GF-D8 (cell line): ENCODE results near the gene APH1B.
"Not testable (repeated sequence)": the region's sequence is repeated elsewhere in the genome, so short reads cannot be mapped to it uniquely, and the experiment has no call there.

Experiments
- DNase-seq: peaks from one replicate; lab custom pipeline; 2025; lab: John Stamatoyannopoulos, UW

Gene APH1B

DNA sequence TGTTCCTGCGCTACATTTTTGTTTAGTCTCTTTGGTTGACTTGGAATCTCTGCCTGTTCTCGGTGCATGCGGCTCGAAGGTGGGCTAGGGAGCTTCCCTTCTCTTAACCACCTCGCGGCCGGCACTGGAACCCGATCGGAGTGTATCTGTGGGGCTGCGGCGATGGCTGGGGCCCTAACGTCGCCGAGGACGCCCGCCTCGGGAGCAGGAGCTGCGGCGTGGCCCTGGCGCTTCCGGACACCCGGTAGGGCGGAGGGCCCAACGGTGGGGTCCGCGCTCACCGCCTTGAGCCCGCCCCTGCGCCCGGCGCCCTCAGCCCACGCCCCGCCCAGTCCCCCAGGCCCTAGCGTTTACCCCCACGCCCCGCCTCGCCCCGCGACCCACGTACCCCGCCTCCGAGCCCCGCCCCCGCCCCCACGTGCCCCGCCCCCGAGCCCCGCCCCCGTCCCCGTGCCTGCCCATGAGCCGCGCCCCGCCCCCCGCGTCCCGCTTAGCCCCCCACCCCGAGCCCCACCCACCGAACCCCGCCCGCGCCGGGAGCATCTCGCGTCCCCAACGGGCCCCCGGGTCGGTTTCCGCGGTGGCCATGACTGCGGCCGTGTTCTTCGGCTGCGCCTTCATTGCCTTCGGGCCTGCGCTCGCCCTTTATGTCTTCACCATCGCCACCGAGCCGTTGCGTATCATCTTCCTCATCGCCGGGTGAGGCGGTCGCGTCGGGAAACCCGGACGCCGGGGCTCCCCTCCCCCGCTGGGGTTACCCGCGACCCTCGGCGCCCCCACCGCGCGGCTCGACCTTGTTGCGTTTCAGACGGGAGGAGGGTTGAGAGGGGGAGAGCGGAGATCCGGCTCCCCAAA lies at the start of gene APH1B:
APH1B (plus strand) TSS at position 568 of the 855 bp plus-strand sequence; CDS start at position 587, 19 bp downstream.
- peak; percentile 8 for DNase-seq

DNA sequence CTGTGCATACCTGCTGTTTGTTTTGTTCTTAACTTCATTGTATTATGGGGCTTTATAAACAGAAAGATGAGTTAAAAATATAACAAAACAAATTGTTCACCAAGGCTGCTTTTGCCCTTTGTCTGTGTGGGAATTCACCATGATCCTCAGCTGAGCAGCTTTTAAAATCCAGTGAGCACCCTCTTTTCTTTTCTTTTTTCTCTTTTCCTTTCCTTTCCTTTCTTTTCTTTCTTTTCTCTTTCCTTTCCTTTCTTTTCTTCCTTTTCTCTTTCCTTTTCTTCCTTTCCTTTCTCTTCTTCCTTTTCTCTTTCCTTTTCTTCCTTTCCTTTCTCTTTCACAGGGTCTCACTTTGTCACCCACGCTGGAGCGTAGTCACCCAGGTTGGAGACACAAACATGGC lies 49.7 kb upstream of the APH1B start:
- no peak for DNase-seq

GRCh38 chr15:63231206-63231605 lies 46.2 kb upstream of the APH1B start:
- no peak for DNase-seq

DNA sequence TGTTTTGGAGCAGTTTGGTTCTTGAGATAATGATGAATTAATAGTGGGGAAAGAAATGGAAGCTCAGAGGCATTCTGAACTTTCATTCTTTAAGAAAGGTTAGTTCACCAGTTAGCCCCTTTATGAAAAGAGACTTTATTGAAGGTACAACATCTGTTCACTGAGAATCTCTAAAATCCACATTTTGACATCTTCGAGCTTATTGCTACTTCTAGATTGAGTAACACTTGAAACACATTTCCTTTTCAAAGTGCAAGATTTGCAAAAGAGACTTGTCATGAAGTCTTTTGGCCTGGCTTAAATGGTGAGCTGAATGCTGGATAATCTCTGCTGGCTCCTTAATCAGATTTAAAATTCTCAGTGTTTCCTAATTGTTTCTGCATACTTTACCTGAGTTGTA lies 45.7 kb upstream of the APH1B start:
- no peak for DNase-seq

DNA sequence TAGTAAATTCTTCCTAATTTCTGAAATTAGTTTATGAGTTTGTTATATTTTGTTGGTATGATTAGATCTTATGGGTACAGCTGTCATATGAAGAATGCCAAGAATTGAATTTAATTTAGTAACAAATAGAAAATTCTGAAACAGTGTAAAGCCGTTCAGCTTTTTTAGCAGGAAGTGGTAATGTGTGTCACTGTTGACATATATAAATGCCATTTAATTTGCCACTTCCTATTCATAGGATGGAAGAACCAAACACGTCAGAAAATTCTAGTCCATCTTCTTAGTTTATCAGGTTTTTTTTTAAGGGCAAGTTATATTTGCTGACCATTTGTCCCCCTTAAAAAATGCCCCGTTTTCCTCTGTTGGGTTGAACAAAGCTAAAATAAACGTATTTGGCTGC lies 45.0 kb upstream of the APH1B start:
- DNase-seq, result no peak

DNA sequence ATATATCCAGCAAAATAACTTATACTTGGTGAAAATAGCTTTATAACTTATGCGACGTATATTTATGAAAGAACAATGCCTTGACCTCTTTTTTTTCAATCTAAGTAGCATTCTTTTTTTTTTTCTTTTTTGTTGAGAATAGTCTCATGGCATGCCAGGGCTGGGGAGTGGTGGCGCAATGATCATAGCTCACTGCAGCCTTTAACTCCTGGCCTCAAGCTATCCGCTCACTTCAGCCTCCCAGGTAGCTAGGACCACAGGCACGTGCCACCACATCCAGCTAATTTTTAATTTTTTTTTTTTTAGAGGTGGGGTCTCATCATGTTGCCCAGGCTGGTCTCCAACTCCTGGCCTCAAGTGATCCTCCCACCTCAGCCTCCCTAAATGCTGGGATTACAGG lies 44.5 kb upstream of the APH1B start:
- DNase-seq, result no peak

- DNase-seq, result no peak
Observed at GRCh38 chr15:63233667-63234423, 43.6 kb upstream of the APH1B start.

DNA sequence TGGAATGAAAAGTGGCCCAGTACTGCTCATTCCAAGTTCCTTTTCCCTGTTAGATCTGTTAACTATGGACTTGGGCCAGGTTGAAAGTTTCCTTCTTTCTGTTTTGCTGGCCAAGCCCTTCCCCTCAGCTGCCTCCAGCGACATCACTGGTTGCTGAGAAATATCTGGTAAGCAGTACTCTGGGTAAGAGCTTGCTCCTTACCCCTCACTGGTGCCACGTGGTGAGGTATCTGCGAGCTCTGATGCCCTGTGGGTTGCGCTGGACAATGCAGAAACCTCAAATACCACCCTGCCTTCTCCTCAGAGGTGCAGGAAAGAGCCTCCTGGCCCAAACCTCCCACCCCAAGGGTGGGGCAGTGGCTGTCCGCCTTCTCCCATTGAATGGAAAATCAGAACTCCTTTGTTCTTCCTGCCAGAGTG lies 42.9 kb upstream of the APH1B start:
- no peak for DNase-seq

DNA sequence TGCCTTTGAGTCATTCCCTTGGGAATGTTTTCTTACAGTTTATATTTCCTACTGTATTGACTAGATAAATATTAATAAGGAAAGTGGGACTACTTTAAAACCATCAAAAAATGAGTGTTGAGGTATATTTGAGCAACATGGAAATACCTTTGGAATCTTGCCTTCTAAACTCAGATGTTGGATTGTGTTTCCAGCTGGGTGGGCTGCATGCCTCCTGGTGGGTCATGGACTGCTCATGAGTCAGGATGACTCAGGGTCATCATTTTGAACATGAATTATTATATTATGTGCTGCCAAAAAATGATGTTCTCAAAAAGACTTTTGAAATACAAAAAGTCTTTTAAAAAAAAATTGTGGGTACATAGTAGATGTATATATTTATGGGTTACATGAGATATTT lies 41.1 kb upstream of the APH1B start:
- DNase-seq, result no peak

DNA sequence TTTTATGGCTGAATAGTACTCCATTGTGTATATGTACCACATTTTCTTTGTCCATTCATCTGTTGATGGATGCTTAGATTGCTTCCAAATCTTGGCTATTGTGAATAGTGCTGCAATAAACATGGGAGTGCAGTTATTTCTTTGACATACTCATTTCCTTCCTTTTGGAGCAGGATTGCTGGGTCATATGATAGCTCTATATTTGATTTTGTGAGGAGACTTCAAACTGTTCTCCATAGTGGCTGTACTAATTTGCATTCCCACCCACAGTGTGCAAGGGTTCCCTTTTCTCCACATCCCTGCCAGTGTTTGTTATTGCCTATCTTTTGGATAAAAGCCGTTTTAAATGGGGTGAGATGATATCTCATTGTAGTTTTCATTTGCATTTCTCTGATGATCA lies 40.3 kb upstream of the APH1B start:
- not testable (repeated sequence) for DNase-seq

- no peak for DNase-seq
Observed at GRCh38 chr15:63238171-63238570, 39.2 kb upstream of the APH1B start.

GRCh38 chr15:63238796-63239195 lies 38.6 kb upstream of the APH1B start:
- peak; percentile 12 for DNase-seq

DNA sequence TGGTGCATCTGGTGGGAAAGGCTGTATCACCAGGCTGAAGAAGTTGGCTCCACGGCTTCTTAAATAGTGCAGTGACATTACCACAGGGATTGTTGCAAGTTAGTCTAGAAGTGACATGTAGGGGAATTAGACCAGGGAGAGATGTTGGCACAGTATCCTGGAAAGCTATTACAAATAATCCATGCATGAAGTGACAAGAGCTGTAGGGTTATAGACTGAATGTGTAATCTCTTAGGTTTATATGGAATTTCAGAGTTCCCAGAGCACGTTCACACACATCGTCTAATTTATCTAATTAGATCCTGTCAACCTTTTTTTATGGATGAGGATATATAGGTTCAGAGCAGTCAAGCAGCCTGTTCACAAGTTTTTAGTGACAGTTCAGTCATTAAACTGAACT lies 37.3 kb upstream of the APH1B start:
- DNase-seq, result no peak

DNA sequence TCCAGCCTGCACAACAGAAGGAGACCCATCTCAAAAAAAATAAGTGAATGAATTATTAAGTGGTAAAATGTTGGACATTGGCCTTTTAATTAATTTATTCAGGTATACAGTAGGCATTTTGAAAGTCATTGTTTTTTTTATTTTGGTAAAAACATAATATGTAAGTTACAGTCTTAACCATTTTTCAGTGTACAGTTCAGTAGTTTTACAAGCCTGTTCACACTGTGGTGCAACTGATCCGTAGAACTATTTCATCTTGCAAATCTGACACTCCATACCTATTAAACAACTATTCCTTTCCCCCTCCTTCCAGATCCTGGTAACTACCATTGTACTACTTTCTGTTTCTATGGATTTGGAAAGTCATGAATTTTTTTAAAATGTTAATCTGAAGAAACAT lies 36.1 kb upstream of the APH1B start:
- no peak for DNase-seq

- DNase-seq, result no peak
Observed at GRCh38 chr15:63243101-63243500, 34.3 kb upstream of the APH1B start.

DNA sequence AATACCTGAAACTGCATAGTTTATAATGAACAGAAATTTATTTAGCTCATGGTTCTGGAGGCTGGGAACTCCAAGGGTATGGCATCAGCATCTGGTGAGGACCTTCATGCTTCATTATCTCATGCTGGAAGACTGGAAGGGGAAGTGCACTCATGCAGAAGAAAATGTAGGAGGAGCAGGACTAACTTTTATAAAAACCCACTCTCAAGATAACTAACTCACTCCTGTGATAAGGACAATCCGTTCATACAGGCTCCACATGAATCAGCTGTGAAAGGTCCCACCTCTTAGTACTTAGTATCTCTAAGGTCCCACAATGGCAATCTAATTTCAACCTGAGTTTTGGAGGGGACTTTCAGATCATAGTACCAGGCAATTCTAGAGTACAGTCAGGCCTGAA lies 33.6 kb upstream of the APH1B start:
- DNase-seq, result no peak

GRCh38 chr15:63244399-63244798 lies 33.0 kb upstream of the APH1B start:
- no peak for DNase-seq

DNA sequence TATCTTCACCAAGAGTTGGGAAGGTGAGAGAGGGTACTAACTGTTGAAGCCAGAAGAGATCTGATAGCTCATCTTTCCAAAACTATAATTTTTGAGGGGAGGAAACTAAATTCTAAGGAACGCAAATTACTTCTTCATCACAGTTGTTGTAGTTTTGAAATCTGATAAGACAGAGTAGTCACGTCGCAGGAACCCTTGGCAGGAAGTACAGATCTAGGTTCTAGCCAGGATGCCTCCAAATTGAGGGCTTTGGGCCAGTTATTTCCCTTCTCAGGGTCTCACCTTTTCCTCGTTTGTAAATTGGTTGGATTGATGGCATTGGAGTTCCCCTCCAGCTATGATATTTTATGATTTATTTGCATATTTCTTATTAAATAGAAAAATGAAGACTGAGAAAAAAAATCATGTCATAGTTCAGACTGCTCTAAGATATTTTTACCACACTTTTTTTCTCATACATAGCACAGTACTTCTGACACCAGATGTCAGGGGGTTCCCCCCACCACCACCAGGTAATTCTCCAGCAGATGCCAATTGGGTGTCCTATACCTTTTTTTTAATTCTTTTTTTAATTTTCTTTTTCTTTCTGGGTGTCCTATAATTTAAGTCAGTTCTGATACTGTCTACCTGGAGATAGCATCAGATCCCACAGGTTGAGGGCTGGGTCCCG lies 32.3 kb upstream of the APH1B start:
- no peak for DNase-seq

GRCh38 chr15:63246691-63247469 lies 30.5 kb upstream of the APH1B start:
- peak; percentile 59 for DNase-seq

GRCh38 chr15:63250312-63250965 lies 27.0 kb upstream of the APH1B start:
- DNase-seq, result no peak

- DNase-seq, result no peak
Observed at GRCh38 chr15:63251701-63252100, 25.7 kb upstream of the APH1B start.
